Measurements from ENCODE around the gene PPP1R36. TPM values are rescaled to one million over a fixed set of nuclear protein-coding genes. Genes with fewer than 3 reads are reported as not detected.

The PPP1R36 gene
- total RNA-seq: not detected

GRCh38 chr14:64549791-64550620 lies at the start of gene PPP1R36:
Gene PPP1R36 (plus strand): TSS chr14:64549961. CDS start chr14:64549998, 37 bp downstream.

GRCh38 chr14:64503434-64504309 lies 46.1 kb upstream of the PPP1R36 start, which contains the start of gene ZBTB25:
Gene ZBTB25 (minus strand): TSS chr14:64503838. CDS start chr14:64490533, 13,305 bp downstream.

GRCh38 chr14:64504310-64504896 lies 45.4 kb upstream of the PPP1R36 start, which contains the start of gene ZBTB1:
Gene ZBTB1 (plus strand): TSS chr14:64504770. CDS start chr14:64521505, 16,735 bp downstream.

GRCh38 chr14:64540208-64541202 lies 9.3 kb upstream of the PPP1R36 start, which contains the start of gene HSPA2:
Gene HSPA2 (plus strand): TSS chr14:64540741. CDS start chr14:64540850, 109 bp downstream.

Small RNAs within 50 kb of the gene (small RNA-seq; reads per million reads assigned to genes)
- not detected for gene AL049869.4 (ENCODE audit: low replicate concordance)

Other genes with a start within 250 kb of the PPP1R36 start
- gene MTHFD1, start 161.6 kb upstream of the PPP1R36 start, total RNA-seq: 39.1 TPM
- 19.1 TPM for gene AKAP5, start 84.5 kb upstream of the PPP1R36 start, total RNA-seq
- gene ZBTB25, start 46.1 kb upstream of the PPP1R36 start, total RNA-seq: 21.0 TPM
- 47.6 TPM for gene ZBTB1, start 45.2 kb upstream of the PPP1R36 start, total RNA-seq
- gene HSPA2, start 9.2 kb upstream of the PPP1R36 start, total RNA-seq: 10.3 TPM
- gene PLEKHG3, start 154.5 kb downstream of the PPP1R36 start, total RNA-seq: 9.7 TPM